Measurements from ENCODE around the gene BANF2. TPM values are rescaled to one million over a fixed set of nuclear protein-coding genes. Genes with fewer than 3 reads are reported as not detected.

Gene BANF2
- total and polyA plus RNA-seq, 10 of the 15 experiments (the other 5 are each of a cell fraction or from before 2014, with no cell fraction given), result not detected

DNA sequence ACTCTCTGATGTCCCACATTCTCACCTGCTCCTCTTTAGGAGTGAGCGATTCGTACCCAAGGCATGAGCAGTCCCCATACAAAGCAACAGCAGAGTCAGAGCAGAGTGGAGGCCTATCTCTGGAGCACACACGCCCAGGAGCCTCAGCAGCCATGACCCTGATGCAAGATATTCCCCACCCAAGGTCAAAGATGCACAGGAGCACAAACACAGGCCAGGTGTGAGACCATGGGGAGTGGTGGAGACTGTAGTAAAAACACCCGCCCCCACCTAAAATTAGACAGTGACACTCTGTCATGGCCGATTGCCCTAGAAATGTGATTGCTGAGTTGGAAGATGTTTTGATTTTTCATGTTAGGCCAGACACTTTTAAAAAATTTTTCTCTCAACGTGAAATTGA, 39.1 kb upstream of the BANF2 start (continued):
- TF ChIP-seq FOXM1 (IDR thresholded peaks at IDR 0.05; ENCODE audit: low read depth, low read length) (no peak), MYC (IDR thresholded peaks at IDR 0.05; ENCODE audit: insufficient read depth, insufficient read length, insufficient replicate concordance, low read length, severe bottlenecking) (no peak), ZNF384 (IDR thresholded peaks at IDR 0.05; ENCODE audit: borderline replicate concordance, low read depth, low read length) (no peak), ZNF622 (IDR thresholded peaks at IDR 0.05) (no peak)

- no peak overlapping the region for H3K9ac ChIP-seq (ENCODE audit: control insufficient read depth, insufficient read depth, low read length)
- no peaks in the 10 kb centered on the region for H3K27me3 ChIP-seq (replicated peaks in 1 of 2; ENCODE audit: control insufficient read depth in 2 of 2, insufficient read depth in 2 of 2, low read length in 1 of 2)
- intact Hi-C loops (cut with micrococcal nuclease; ENCODE audit: unreplicated experiment), result no loop called here
- H3K27ac ChIP-seq (ENCODE audit: control insufficient read depth, insufficient read depth), result no peak overlapping the region
- 0 out of 2 replicates have a peak, but pooled peaks cover 2% of the 10 kb centered on the region for H4K20me1 ChIP-seq (ENCODE audit: control insufficient read depth, insufficient read depth)
- ATAC-seq (no peak), DNase-seq (ENCODE audit: low read depth, low spot score) (no peak), FAIRE-seq (no peak)
- peaks cover 0 to 2% of the 10 kb centered on the region in 2 experiments; a peak in 2 of 4 replicates for H3K36me3 ChIP-seq (ENCODE audit: control insufficient read depth in 2 of 2, insufficient read depth in 2 of 2, low read length in 1 of 2)
- in situ Hi-C loops (cut with MboI), result no loop called here
- peaks cover 13% of the 10 kb centered on the region for H3K4me1 ChIP-seq (ENCODE audit: control insufficient read depth, insufficient read depth, low read length)
- SMC1A ChIA-PET (ENCODE audit: uncharacterized antibody, unreplicated experiment), result no interaction called here
- 96% methylated on average over 5 of the region's 5 CpGs for WGBS (ENCODE audit: insufficient coverage, insufficient replicate concordance, low lambda C conversion rate, missing lambda C conversion rate)
- no peak for TF ChIP-seq IKZF1 (conservative IDR thresholded peaks at IDR 0.05)
- TF ChIP-seq DPF2 (IDR thresholded peaks at IDR 0.05), result no peak
- TF ChIP-seq TCF12 (IDR thresholded peaks at IDR 0.05; ENCODE audit: low read depth, low read length), result no peak
- TF ChIP-seq SIX5 (IDR thresholded peaks at IDR 0.05; ENCODE audit: low read depth, low read length, severe bottlenecking), result no peak
- no peak for TF ChIP-seq SIN3A (IDR thresholded peaks at IDR 0.05; ENCODE audit: low read depth, low read length)
- BruUV-seq (replicated peaks), result no TSS peak
- no peak overlapping the region for H2AFZ ChIP-seq (ENCODE audit: control insufficient read depth, low read depth, low read length)
- H3K79me2 ChIP-seq (ENCODE audit: control insufficient read depth, insufficient read depth, low read length), result peaks cover 21% of the 10 kb centered on the region
- H3K9me3 ChIP-seq (replicated peaks; ENCODE audit: control insufficient read depth, insufficient read depth, low read length), result no peaks in the 10 kb centered on the region; the same call in 1 of the 3 replicates
- CTCF ChIA-PET, result no interaction called here
- H3K4me3 ChIP-seq, result no peak overlapping the region
- RAD21 ChIA-PET (ENCODE audit: unreplicated experiment), result no interaction called here
- no peak overlapping the region for H3K4me2 ChIP-seq (ENCODE audit: control insufficient read depth, insufficient read depth)
- POLR2A ChIA-PET, result no interaction called here
These were observed 38.5 kb upstream of the BANF2 start for GRCh38 chr20:17661121-17661744.
